Hematopoietic multipotent progenitor cell (in vitro differentiated cells): ENCODE results near the gene NR5A1. TPM values are rescaled to one million over a fixed set of nuclear protein-coding genes. Genes with fewer than 3 reads are reported as not detected.

Experiments
- DNase-seq, 3 donors: peaks; one replicate each; pipeline ENCODE4 v3.0.0-alpha.2; 2011 to 2015; ENCODE audit warnings: low read depth in 2 of 3, low spot score in 2 of 3
- total RNA-seq: library from RNA; depleted of rRNA; stranded (reverse); fragments of >200 nt; gene quantifications from one replicate; pipeline ENCODE4 v1.2.3, GENCODE V29; 2012

NR5A1 gene
- total RNA-seq, result 0.54 TPM

DNA sequence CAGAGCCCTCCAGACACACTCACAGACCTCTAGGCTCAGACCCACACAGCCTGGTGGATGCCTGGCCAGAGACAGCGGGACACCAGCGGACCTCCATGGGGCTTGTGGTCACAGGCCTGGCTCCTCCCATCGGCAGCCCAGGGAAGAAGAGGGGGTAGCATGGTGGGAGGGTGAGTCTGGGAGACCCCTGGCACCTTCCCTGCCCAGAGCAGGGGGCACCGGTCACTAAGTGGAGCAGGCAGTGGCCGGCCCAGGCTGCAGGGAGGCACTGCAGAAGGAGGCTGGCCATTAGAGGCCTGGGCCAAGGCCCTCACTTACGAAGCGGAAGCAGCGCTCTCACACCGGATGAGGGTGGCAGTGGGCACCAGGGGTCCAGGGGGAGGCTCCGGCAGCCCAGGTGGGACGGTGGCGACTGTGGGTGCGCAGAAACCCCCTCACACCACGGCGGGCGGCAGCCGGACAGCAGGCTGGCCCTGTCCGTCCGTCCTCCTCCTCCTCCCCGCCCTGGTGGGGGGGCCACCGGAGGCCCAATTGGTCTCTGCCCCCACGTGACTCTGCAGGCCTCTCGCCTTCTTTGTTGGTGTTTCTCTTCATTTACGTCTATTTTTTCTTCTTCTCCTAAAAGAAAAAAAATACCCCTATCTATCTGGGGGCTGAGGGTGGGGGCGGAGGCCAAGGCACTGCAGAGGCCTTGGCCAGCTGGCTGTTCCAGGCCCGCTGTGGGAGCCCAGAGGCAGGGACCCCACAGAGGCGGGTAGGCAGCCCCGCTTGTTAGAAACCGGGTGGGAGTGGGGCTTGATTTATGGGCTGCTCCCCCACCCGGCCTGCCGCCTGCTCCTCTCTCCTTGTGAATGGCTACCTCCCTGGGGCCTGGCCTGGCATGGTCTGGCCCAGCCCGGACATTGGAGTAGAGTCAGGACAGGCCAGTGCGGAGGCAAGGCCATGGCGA lies at the start of gene NR5A1:
NR5A1 (minus strand) TSS at position 469 of the 949 bp plus-strand sequence. CDS start 4,004 bp downstream, outside the sequence.
- DNase-seq, result no peak

DNA sequence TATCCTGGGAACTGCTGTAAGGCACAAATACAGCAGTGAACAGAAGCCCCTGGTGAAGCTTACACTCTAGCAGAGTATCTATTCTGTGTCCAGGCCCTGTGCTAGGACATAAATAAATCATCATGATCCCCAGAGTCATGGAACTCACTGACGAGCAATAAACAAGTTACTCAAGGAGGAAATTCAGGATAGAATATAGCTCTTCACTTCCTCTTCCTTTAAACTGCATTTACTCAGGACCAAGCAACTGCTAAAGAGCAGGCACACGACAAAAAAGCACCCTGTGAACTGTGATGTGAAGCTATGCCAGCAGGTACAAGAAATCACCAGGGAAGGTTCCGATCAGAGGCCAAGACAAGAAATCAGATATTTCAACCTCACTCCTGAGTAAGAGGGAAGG lies 47.8 kb upstream of the NR5A1 start:
- no peak for DNase-seq

DNA sequence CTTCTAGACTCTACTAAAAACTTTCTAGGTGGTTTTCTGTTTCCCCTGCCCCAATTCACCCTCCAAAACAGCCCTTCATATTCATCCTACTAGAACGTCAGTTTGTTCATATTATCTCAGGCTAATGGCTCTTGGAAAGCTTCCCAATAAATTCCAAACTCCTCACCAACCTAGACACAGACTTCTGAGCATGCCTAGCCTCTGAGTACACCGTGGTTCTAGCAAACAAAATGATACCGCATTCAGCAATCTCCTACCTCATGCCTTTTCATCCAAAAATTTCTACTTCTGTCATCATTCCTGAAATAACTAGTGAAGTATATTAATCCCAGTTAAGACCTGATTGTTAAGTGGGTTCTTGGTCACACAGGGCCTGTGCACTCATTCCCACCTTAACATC lies 46.5 kb upstream of the NR5A1 start:
- DNase-seq, result no peak

DNA sequence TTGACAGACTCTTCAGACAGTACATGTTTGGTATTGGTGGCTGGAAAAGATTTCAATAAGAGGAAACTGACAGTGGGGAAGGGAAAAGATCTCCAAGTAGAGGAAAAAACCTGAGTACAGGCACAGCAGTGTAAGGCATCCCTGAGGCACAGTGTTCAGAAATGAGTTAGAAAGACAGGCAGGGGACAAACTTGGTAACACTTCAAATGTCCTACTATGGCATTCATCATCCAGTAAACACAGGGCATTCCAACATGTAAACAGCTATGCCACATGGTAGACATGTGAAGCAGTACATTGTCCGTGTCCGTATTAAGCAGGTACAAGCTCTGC lies 45.0 kb upstream of the NR5A1 start:
- DNase-seq, result no peak

DNA sequence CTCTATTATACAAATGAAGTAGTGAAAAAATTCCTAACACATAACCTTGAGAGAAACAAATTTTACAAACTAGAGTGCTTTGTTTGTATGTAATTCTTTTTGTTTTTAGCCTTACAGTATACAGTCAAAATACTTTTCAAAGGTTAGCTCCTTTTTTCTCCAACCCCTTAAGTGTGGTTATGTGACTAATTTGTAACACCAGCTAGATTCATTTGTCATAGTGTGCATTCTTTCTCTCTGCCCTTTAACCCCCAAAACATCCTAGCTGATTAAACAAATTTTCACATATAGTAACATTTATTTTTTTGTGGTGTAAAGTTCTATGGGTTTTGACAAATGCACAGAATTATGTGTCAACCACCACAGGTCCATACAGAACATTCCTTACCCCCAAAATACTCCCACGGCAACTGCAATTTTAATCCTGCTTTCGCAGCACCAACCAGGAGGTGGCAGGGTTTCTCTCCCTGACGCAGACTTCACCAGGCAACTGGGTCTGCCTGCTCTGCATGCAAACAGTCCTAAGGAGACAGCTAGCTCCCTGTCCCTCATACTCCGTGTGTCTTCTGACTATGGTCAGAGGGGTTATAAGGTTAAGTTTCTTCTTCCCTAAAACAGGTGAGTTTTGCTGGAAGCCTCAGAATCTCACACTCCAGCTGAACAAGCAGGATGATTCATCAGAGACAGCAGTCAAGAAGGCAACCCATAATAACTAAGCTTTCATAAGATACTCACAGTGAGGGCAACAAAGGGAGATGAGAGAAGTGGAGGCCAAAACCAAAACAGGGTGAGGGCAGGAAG lies 44.5 kb upstream of the NR5A1 start:
- DNase-seq, result peak in 2 of 3 donors; percentile 51 to 59

DNA sequence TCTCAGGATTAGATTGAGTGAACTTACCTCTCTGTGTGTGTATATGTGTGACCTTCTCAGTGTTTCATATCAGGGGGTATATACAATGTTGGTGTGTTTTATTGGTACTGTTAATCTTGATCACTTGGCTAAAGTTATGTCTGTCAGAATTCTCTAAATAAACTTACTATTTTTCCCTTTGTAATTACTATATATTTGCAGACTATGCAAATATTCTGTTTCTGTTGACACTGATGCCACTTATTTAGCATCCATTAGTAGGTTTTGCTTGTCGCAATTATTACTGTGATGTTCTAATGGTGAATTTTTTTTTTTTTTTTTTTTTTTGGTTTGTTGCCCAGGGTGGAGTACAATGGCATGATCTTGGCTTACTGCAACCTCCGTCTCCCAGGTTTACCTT lies 42.9 kb upstream of the NR5A1 start:
- DNase-seq, result no peak

DNA sequence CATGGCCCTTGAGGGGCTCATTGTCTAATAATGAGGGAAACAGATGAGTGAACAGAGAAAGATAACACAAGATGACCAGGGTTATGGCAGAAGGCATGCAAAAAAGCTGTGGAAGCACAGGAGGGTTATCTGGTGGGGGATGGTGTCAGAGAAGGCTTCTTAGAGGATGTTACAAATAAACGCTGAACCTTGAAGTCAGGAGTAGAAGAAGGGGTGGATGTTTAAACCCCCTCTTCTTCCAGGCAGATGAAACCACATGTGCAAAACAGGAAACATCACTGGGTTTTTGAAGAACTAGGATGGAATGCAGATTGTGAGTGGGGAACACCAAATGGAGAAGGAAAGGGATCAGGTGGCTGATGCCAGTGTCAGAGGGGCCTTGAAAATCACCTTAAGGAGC lies 41.8 kb upstream of the NR5A1 start:
- peak in 1 of 3 donors; percentile 27 for DNase-seq

DNA sequence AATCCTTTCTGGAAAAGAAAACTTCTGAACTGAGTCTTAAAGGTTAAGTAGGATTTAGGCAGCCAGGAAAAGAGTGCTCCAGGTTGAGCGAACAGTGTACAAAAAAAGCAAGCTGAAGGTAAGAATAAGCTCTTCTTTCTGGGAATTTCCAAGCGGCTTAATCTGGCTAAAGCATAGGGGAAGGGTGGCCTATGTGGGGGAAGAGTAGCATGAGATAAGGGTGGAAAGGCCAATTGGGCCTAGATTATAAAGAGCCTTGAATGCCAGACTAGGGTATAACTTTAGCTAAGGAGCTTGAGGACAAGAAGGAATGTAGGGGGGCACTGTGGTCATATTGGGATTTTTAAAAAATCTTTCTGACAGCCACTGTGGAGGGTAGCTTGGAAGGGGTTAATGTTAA lies 37.3 kb upstream of the NR5A1 start:
- DNase-seq, result no peak

DNA sequence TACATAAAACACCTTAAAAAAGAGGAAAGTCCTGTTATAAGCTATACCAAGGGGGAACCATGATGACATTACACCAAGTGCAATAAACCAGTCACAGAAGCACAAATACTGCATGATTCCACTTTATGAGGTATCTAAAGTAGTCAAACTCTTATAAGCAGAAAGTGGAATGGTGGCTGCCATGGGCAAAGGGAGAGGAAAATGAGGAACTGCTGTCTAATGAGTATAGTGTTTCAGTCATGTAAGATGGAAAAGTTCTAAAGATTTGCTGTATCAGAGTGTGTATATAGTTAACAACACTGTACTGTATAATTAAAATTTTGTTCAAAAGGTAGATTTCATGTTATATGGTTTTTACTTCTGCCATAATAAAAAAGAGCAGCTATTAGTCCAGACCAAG lies 34.6 kb upstream of the NR5A1 start:
- DNase-seq, result no peak

DNA sequence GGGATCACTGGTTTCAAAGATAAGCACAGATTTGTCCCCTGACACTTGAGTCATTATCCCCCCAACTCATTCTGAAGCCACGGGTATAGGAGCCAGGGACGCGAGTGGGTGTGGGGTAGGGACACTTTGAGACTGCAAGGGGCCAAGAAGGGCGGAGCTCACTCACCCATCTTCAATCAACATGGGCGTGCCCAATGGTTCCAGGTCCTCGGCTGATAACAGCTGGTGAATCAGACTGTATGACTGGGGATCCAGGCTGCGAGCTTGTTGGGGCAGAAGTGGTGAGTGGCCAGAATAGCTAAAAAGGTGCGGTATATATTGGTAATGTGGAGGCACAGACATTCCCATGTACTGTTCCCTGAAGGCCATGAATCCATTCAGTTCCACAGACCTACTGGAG lies 30.7 kb upstream of the NR5A1 start:
- no peak for DNase-seq

DNA sequence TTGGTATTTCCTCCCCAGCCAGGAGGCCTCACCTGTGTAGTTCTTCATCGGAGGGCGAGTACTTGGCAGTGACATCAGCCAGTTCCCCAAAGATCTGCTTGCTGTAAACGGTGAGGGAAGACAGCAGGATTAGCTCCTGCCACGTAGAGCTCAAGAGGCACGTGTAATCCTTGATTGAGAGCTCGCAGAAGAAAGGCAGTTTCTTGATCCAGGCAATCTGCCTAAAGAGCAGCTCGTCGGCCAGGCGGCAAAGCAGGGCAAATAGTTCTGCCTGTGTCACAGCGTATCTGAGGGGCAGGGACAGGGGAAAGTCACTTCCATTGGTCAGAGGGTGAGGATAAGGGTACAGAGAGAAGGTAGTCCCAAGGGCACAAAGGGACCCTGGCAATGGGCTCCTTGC lies 28.6 kb upstream of the NR5A1 start:
- DNase-seq, result no peak

DNA sequence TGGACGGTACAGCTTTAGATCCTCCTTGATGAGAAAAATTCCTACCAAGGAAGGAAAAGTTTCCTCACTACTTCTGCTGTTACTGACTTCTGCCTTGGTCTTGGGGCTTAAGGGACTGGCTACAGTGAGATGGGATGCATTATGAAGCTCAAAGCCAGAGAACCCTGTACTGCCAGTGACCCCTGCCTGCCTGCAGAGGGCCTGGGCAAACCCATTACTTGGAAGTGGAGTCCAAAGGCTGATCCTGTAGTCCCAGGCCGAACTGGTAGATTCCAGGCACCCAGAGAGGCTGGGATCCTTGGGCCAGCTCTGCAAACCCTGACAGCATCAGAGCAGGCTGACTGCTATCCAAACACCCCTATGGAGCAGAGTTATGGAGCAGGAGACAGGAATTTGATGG lies 25.7 kb upstream of the NR5A1 start:
- DNase-seq, result no peak

DNA sequence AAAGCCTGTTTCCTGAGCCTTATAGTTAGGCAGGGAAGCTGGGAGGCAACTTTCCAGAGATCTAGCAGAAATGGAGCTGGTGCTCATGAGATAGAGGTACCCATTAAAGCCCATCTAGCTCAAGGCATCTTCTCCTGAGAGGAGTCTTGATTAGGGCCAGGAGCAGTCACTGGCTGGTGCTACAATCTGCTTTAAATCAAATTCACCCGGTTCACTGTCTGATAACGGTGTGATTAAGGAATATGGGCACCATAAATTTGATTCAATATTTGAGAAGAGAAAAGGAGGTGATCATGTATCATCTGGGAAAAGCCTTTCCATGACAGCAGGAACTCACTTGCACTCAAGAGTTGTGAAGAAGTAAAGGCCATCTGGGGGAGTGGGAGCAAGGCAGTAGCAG lies 23.9 kb upstream of the NR5A1 start:
- no peak for DNase-seq

DNA sequence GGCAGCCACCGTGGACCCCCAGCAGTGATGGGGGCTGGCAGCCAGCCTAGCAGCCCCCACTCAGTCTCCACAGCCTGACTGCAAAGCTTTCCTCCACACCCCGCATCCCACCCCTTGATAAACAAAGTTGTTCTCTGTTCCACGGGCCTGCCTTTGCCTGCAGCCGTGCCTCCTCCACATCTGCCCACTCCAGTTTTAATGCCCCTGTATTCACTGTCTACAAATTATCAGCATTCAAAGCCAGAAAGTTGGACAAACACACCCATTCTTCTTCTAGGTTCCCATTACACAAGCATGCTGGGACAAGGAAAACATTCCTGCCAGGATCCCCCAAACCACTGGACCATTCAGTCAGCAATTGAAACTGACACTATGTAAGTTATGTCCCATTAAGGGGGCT lies 23.0 kb upstream of the NR5A1 start:
- DNase-seq, result no peak

DNA sequence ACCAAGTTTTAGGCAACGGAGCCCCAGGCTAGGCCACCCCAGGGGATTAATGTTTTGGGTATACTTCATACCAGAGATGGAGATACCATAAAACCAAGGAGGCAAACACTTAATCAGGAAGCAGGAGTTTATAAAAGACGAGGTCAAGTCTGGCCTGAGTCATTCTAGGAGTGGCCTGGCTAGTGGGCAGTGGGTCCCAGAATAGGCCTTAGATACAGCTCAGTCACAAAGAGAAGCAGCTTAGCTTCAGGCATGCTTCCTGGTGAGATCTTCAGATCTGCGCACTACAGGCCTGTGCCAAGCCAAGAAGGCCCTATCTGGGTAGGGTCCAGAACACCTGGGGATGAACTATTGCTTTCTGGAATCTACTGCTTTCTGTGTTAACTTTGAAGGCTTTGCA lies 20.6 kb upstream of the NR5A1 start:
- no peak for DNase-seq

DNA sequence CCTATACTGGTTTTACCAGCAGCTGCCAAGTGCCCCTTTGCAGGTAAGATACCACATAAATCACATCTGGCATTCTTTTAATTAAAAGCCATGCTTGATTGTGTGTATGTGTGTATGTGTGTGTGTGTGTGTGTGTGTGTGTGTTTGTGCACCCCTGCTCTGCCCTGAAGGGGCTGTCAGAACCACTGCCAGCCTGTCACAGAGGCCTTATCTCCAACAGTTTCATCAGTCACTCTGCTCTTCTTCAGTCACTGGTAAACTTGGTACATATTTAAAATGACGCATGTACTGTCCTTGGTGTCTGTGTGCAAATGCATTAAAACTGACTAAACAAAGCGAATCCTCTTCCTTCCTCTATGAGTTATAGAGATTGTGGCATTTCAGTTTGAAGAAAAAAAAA lies 19.0 kb upstream of the NR5A1 start:
- no peak for DNase-seq

DNA sequence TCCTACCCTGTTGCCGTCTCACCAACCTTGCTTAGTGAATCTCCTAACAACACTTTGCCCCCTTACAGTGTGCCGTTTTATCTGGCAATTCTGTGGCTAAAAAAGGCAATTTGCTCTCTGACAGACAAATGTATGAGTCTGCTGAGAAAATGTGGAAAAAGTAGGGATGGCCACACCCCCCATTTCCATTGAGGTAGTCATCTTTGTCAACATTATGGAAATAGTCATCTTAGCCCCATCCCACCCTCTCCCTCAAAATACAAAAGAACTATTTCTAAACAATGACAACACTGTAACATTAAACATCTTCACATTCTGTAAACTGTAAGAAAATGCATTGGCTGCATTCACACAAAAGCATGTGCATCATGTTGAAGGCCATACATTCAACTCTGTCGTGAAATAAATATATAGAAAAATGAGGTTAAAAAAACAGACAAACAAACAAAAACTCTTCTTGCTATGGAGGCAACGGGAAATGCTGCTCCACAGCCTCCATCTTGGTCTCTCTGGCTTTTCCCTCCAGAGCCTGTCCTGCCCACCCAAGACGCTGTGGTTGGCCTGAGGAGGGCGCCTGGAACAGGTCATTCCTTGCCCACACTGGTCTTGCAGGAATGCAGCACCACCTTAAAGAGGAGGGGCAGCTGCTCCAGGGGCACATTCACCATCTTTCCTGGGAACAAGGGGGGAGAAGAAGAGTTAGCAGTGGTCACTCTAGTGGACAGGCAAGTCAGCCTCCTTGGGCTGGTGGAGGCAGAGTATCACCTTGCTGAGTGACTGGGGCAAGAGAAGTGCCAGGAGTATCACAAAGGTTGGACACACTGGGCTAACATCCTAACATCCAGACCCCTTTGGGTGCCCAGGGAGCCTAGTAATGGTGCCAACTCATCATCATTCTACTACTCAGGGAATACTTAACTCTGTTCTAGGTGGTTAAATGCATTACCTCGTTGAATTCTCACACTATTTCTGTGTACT lies 15.2 kb upstream of the NR5A1 start:
- no peak for DNase-seq

DNA sequence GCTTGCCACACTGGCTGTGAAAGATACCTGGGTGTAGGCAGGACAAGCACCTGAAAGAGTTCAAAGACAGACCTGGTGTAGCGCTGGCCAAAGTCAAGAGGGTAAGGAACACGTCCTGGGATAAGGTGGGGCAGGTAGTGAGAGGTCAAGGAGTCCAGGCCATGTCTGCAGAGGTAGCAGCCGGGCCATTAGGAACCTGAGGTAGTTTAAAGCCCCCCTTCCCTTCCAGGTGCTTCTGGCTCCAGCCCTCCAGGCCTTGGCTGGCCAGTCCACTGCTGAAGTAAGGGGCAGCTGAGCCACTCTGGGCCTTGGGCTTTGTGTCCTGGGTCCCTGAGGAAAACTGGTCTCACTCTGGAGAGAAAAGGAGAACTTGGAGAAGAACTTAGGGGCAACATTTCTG lies 13.9 kb upstream of the NR5A1 start:
- no peak for DNase-seq

DNA sequence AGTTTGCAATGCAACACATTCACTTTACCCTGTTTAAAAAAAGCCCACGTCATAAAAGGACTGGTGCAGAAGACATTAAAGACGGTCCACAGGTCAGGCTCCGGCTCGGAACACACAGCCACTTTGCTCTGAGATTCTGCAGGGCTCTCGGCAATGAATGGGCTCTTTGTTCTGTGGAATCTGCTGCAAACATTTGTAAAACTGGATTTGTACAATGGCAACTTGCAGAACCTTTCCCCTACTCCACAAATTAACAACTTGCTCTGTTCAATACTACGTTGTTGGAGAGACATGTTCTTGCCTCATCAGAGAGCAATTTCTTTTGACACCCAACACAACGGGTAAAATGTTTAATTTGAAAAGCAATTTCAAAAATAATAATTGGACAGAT lies 13.0 kb upstream of the NR5A1 start:
- DNase-seq, result no peak

DNA sequence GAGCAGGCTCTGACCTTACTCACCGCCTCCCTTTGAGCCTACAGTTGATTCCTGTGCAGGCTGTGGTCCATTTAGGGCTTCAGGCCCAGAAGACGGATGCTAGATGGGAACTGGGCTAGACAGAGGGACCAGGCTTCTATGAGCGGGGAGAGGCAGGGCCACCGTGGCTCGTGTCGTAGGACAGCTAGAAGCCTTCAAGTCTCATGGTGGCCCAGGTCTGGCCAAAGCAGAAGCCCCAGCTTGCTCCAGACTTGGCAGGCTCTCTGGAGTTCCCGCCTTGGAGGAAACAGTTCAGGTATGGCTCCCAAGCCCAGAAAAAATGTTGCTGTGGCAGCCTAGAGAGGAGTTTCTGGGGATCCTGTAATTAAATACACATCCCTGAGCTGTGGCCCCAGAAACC lies 10.9 kb upstream of the NR5A1 start:
- no peak for DNase-seq

DNA sequence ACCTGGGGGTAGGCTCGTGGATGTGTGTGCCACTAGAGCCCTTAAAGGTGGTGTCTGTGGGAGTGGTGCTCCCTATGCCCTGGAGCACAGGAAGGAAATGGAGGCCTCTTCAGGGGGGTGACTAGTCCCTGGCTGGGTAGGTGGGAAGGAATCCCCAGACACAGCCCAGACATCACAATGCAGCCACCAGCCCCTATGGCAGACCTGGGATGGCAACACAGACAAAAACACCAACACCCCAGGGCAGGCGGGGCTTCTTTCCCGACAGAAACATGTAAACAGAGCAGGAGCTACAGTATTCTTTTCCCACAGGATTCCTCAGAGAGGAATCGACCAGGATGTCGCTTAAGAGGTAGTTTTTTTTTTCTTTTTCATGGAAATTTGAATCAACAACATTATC lies 10.4 kb upstream of the NR5A1 start:
- no peak for DNase-seq
